Measurements from ENCODE around the gene ZNF664.
"Not testable (repeated sequence)": the region's sequence is repeated elsewhere in the genome, so short reads cannot be mapped to it uniquely, and the experiment has no call there.

The ZNF664 gene

DNA sequence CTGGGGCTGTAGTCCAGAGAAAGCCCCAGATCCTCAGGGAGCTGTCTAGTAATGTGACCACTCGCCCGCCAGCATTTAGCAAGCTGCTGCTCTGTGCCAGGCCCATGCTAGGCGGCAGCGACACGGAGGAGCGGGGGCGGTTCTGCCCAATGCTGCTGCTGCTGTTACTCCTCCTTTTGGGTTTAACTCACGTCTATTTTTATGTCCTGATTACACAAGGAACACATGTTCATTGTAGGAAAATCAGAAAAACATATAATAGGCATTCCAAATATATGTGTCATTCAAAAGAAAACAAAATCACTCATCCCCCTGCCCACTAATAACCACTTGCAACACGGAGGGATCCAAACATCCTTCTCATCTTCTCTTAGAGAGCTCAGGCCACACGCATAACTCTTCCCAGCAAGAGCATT lies 30.8 kb upstream of the ZNF664 start:
- DNase-seq: no peak

DNA sequence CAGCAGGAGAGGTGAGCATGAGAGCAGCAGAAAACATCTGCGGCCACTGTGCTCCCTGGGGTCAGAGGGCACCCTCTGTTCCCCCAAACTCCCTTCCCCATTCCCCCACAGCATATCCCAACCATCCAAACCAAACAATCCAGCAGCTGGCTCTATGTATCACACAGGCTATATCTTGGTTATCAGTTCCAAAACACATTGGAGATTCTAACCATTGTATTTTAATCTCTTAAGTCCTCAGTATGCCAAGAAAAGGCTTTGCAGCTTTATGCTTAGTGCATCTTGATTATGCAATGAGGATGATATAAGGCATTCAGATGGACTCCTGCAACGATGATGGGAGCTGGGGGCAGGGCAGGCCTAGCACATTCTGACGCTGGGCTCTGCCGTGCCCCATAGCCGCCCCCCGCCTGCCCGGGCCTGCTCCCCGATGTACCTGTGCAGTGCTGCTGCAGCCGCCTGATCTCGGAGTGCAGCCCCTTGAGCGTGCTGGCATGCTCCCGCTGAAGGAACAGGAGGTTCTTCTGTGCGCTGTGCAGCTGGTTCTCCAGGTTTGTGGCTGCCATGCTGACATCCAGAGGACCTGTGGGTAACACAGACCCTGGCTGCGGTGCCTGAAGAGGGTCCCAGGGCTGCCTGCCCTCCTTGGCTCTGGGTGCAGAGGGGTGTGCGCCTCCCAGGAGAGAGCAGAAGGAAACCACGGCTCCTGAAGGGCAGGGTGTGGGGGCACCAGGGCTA lies 29.9 kb upstream of the ZNF664 start:
- DNase-seq: no peak

DNA sequence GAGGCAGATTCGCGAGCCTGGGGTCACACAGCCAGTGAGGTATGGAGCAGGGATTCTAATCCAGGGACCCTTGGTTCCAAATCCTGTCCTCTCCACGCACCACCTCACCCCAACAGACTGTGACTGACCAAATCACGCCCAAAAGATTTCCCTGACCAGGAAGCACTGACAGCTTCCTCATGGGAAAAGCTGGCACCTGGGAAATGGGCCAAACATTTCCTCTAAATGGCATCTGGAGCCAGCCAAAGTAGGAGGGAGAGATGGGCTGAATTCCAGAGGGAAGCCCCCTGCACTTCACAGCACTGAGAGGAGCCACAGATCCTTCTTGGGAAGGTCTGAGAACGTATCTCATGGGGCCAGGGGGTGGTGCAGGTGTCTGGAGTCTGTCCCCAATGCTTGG lies 29.2 kb upstream of the ZNF664 start:
- DNase-seq: no peak

DNA sequence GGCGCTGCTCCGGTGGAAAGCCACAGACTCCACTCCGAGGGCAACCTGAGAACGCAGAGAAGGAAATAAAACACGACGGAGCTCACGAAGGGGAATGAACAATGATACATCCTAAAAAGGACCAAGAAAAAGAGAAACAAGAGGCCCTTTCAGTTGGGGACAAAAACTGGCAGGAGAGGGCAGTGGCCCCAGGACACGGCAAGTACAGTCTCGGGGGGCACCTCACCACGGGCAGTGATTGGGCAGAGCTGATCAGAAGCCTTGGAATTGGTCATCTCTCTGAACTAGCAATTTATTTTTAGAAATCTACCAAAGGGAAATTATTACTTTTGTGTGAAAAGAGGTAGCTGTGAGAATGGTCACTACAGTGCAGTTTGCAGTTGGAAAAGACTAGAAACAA lies 28.3 kb upstream of the ZNF664 start:
- no peak for DNase-seq

DNA sequence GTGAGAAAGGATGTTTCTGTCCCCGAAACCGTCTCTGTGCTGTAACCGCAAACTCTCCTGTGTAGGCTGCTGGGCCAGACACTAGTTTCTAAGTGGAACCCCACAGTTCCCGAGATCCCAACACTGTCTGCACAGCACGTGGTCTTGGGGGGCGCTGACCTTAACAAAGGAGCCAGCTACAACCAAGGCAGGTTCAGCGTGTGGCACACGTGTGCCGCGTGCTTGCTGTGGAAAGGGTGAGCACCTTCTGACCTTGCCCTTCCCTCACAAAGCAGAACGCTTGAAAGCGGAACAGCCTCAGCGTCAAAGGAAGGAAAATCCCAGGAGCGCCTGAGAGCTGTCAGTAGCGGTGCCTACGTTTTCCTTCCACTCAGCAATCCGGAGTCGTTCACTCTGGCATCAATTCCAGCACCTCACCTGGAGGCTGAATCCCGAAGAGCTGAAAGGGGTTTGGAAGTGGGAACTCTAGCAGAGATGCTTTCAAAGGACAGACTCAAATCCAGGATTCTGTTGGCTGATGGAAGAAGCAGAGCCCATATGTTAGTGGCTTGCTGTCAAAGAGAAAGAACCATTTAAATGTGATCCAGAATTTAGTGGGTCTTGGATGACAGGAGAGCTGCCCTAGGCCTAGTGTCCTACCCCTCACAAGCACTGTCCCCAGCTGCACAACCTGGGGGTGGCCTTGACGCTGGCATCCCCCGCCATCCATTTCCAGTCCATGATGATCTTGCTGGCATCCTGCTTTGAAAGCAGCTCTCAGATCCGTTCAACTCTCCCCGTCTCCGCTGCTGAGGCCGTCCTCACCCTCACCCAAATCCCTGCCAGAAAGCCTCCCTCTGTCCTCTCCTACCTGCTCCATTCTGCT lies 27.5 kb upstream of the ZNF664 start:
- no peak for DNase-seq

DNA sequence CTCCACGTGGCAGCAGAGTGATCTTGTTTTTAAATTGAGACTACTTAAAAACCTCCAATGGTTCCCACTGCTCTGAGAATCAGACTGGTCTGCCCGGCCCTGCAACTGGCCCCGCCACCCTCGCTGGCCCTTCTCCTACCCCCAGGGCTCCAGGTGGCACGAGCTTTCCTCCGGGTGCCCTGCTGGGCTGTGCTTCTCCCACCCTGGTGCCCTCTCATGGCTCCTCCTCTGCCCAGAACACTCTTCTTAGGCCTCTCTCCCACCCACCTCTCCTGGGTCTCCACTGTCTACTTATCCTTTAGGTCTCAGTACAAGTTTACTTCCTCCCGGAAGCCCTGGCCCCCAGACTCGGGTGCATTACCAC lies 26.9 kb upstream of the ZNF664 start:
- DNase-seq: no peak

DNA sequence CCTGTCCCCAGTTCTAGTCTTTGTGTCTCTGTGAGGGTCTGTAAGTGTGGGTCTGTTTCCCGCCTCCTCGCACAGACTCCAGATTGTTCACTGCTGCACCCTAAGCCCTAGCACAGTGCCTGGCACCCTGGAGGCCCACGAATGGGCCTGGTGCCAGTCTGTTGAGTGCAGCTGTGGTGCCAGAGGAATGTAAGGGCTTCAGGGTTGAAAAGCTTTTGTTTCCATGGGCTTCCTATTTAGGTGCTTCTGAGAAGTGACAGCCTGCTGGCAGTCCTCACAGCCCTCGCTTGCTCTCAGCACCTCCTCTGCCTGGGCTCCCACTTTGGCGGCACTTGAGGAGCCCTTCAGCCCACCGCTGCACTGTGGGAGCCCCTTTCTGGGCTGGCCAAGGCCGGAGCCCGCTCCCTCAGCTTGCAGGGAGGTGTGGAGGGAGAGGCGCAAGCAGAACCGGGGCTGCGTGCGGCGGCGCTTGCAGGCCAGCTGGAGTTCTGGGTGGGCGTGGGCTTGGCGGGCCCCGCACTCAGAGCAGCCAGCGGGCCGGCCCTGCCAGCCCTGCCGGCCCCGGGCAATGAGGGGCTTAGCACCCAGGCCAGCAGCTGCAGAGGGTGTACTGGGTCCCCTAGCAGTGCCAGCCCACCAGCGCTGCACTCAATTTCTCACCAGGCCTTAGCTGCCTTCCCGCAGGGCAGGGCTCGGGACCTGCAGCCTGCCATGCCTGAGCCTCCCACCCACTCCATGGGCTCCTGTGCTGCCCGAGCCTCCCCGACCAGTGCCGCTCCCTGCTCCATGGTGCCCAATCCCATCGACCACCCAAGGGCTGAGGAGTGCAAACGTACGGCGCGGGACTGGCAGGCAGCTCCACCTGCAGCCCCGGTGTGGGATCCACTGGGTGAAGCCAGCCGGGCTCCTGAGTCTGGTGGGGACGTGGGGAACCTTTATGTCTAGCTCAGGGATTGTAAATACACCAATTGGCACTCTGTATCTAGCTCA lies 26.2 kb upstream of the ZNF664 start:
- not testable (repeated sequence) for DNase-seq

DNA sequence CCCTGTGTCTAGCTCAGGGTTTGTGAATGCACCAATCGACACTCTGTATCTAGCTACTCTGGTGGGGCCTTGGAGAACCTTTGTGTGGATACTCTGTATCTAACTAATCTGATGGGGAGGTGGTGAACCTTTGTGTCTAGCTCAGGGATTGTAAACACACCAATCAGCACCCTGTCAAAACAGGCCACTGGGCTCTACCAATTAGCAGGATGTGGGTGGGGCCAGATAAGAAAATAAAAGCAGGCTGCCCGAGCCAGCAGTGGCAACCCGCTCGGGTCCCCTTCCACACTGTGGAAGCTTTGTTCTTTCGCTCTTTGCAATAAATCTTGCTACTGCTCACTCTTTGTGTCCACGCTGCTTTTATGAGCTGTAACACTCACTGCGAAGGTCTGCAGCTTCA lies 25.5 kb upstream of the ZNF664 start:
- DNase-seq: not testable (repeated sequence)

DNA sequence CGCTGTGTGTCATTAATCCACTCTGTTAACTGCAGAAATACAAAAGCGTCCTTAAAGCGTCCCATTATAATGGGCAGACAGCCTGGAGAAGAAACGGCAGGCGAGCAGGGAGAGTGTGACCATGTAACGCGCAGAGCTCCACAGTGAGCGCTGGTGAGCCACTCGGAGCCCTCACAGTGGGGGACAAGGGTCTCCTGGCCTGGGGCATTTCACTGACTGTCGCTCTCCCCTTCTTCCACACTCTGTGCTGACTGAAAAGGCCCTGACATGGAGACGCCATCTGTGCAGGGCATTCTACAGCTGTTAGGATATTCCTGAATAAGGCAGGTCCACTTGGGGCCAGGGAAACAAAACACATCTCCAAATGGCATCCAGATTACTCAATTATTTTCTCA lies 24.6 kb upstream of the ZNF664 start:
- peak; percentile 41 for DNase-seq

DNA sequence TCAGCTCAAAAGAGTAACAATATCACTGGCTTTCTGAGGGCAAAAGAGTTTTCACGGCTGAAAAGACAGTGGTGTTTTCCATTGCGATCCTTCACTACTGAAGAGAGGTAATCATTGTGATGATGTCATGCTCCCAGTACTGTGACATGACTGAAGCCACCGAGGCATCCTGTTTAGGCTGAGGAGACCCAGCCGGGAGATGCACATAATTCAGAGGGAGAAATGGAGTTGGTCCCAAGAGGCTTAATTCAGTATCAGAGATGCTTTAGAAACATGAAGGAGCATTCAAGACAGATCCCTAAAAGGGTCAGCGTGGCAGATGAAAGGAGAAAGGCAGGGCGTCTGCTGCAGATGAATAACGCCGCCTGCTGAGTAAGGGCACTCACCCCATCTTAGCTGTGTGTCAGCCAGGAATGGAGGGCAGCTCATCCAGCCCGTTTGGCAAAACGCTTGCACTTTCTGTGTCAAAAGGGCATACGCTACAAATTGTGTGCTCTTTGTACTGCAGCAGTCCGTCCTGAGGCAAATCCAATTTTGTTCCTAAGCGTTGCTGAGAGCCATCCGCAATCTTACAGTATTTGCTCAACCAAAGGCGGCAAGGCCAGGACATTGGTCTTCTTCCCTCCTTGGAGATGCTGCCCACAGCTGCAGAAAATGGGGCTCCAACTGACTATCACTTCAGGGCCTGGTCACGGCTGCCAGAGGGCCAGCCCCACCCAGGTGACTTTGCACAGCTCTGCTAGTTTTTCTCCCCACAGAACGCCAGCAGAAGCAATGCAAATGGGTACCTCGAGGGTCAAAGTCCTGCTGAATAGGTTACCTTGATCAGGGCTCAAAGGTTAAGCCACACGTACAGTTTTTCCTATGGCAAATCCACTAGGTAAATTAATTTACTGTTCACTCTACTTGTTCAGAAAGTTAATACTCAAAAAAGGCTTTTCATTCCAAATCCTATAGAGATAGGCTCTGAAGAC lies 23.9 kb upstream of the ZNF664 start:
- DNase-seq: peak; percentile 50

DNA sequence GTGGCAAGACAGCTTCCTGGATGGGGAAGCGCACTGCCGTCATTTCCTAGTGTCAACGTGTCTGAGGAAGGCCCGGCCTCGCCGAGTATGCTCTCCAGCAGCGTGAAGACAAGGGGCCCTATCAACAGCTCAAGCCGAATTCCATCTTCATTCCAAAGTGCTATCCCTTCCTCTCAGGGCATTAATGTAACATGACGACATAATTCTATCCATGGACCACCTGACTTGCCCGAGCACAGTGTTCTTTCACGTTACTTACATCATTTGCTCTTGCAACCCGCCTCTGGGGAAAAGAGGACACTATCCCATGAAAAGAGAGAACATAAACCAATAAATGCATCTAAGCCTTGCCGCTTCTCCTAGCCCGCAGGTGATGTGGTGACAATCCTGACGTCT lies 23.2 kb upstream of the ZNF664 start:
- DNase-seq: no peak

DNA sequence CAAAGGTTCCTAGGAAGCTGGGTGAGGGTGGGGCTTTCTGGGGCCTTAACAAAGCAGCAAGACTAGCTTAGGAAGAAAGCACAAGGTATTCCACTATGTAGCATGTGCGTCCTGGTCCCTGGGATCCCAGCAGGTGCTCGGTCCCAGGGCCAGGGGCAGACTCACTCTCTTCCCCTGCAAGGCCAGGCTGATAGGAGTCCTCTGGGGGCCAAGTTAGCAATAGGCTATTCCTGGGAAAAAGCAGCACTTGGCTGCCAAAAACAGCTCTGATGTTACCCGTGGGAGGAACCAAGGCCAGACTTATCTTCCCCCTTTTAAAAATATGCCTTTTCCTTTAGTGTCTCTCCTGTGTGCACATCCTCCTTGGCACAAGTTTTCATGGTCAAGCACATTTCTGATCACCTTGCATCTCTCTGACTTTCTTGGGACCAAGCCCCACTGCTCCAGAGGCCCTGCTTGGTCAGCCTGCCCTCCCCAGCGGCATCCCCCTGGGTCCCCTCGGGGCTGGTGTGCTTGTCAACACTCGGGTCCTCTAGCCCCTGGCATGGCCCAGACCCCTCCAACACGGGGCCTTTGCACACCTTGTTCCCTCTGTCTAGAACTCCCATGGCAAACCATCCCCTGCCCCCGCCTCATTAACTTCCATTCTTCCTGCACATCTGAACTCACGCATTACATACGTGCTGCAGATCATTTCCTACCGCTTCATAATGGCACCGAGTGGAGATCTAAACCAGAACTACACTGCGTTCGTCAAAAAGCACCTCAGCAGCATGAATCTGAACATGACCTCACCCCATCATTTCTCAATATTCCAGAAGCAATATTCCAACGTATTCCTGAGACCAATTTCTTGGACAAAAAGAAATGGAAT lies 22.3 kb upstream of the ZNF664 start:
- no peak for DNase-seq

DNA sequence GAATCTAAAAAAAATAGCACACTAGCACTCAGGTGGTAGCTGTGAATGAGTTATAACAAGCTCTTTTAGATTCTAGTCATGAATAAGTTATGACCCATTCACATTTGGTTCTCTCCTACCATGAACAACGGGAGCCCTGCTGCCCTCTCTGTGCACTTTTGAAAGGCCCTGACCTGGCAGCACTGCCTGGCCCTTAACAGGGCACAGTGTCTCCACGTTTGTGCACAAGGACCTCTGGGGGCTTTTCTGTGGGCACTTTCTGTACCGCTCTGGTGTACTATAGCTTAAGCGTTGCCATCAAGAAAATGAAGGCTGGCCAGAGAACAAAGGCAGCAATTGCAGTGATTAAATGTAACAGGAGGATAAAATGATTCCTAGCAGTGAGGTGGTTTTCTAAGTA lies 21.5 kb upstream of the ZNF664 start:
- DNase-seq: no peak

DNA sequence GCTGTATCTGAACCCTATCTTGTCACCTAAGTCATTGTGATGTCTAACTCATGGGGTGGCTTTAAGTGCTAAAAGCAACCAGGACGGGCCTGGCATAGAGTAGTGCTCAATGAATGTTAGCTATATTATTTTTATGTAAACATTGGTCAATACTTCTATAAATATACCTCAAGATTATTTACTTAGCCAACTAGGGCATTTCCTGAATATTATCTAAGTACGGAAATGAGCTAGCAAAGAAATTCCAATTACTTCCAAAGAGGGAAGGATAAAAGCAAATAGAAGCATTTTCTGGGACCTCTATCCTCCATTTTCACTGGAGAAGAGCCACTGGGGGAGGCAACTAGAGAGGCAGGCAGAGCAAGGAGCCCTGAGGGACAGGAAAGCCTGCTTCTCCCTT lies 21.0 kb upstream of the ZNF664 start:
- no peak for DNase-seq

DNA sequence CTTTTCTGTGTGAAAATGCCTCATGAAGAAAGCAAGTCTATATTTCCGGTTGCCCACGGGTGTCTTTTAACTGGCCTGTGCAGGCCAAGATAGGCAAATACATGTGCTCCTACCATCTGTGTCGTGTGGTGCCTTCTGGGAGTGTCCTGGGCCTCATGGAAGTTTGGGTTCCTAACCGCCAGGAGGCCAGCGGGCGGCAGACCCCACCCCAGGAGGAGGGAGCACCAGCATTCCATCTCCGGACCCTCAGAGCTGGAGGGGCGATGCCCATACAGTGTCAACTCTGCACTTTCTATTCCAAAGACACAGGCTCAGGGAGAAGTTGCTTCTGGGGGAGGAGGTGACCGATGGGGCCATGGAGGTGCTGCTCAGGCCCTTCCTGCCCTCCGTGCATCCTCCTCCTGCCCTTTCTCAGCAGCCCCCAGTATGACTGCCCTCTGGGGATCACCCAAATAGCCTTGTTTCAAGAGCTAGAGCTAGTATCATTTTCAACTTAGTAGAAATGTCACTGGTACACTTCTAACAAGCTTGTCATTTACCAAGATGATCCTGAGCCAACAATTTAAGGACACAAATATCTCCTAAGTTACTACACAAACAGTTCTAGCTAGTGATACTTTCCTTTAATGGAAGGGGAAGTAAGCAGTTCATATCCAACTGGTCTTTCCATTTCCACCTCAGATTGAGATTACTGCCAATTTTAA lies 18.2 kb upstream of the ZNF664 start:
- DNase-seq: no peak

DNA sequence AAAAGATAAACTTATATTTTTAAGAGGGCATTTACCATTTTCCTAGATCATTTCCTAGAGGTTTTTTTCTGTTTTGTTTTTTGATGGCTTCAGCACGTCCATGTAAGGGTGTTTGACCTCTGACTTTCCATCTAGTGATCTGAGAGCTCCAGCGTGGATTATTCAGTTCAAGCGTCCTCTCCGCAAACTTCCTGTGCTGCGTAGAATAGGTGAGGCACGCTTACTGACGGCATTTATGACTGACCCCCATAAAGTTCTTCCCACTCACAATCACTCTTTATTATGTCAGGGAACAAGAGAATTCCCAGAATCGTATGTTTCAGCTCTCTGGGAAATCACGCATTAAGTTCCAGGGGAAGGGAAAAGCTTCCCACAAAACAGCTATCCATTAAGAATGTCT lies 16.8 kb upstream of the ZNF664 start:
- DNase-seq: no peak

DNA sequence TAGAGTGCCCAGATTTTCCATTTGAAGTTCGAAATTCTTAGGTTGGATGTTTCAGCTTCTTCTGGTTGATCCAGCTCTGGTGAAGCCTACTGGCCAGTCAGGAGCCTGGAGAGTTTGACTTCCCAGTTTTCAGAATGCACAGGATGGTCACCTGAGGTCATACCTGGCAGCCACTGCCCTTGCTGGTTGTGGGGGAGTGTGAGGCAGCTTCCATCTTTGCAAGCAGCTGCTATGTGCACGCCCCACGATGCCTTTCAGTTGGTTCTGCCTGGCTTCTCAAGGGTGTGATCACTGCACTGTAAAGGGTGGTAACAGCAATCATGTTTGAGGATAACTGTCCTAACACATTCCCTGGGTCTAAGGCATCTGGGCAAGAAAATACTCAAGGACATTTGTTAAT lies 15.8 kb upstream of the ZNF664 start:
- DNase-seq: no peak

DNA sequence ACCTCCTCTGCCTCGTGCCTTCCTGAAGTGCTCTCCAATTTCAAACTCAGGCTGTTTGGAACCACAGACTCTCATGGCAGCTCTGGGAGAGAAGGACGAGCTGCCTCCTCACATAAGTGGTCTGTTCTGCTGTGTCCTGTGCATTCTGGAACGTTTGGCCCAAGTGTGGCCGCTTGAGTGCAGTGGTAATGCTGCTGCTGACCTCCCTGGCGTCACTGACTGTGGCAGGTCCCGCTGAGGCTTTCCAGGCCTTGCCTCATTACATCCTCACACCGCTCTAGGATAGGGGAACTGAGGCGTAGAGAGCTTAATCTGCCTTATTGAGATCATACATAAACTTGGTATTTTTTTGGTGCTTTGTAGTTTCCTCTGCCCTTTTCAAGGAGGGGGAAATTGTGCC lies 14.6 kb upstream of the ZNF664 start:
- DNase-seq: no peak

DNA sequence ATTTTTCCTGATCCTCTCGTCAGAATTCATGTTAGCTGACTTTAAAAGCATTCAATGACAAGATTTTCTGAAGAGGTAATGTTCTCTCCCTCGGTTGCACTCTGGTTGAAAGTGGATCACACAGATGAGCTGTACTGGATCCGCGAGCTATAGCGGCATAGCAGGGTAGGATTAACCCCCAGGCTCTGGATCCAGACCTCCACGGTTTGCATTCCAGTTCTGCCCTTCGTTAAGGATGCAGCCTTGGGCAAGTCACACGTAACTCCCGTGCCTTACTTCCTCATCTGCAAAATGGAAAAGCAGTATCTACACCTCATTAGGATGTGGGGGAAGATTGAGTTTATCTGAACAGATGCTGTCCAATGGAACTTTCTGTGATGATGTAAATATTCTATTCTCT lies 14.1 kb upstream of the ZNF664 start:
- no peak for DNase-seq

DNA sequence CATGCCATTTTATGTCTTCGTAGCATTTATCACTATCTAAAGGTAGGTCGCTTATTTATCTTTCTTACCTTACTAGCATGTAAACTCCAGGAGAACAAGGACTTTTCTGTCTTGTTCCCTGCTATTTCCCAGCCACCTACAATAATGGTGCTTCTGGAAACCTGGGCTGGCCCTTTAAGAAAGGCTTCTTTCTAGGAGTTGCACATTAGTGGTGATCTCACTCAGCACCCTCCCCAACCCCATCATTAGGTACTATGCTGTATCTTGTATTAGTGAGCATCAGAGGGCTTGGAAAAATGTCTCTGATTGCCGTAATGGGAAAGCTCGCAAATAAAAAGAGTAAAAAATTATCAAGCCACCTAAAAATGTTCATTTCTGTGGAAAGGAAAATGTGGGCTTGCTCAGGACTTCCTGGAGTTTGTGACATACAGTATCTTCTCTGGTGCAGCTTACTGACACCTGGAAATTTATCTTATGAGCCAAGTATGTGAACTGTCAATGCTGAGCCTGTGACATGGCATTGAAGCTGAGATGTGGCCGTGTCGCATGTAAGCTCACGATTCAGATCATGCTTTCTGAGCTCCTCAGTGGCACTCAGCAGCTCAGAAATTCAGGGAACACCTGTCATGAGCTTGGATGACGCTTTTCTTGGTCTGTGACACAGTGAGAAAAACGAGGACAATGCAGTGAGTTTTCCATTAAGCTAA lies 12.8 kb upstream of the ZNF664 start:
- no peak for DNase-seq

Data from NCI-H526 treated with DMSO at 0.1 percent for 48 hours (cell line).